Measurements from ENCODE around the gene WIPF3.

The WIPF3 gene

DNA sequence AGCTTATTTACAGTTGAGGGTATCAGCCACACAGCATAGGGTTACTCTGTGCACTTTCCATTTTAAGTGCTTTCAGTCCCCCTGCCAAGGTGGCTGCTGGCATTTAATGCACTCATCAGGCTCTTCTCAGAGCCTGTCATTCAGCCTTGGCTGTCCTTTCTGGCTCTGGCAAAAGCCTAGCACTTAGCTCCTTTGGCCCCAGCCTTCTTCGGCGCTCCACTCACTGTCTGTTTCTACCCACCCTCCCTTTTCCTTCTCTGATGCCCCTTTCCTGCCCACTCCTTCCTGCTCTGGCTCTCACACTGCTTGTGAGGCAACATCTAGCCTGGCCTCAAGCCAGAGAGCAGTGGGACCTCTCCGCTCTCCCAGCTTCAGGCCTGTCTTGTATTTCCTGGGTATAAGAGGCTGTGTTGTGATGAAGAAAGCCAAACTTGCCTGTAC is 60.2 kb downstream of the WIPF3 start:
- TF ChIP-seq CTCF (IDR thresholded peaks at IDR 0.05; ENCODE audit: low read depth, low read length, poor library complexity, severe bottlenecking) (no peak), EZH2phosphoT487 (IDR thresholded peaks at IDR 0.05; ENCODE audit: borderline replicate concordance, low read length) (no peak)
- H3K27me3 ChIP-seq (ENCODE audit: control insufficient read depth, low read length): 0 out of 2 replicates have a peak, but pooled peaks cover 6% of the 10 kb centered on the region
- no peaks in the 10 kb centered on the region for H3K4me1 ChIP-seq (ENCODE audit: control insufficient read depth, low read length)
- no peaks in the 10 kb centered on the region for H3K9me3 ChIP-seq (ENCODE audit: control insufficient read depth, insufficient read depth, low read length)
- no peak overlapping the region for H3K27ac ChIP-seq (ENCODE audit: low read depth, low read length)
- no peak overlapping the region for H3K4me2 ChIP-seq (ENCODE audit: low read length)
- H3F3A ChIP-seq (ENCODE audit: control insufficient read depth, insufficient read depth): no peaks in the 10 kb centered on the region
- no peaks in the 10 kb centered on the region for H3K36me3 ChIP-seq (ENCODE audit: control insufficient read depth, low read length)
- no peaks in the 10 kb centered on the region for H3K9me2 ChIP-seq (replicated peaks; ENCODE audit: control insufficient read depth, low read length)
- no peaks in the 10 kb centered on the region for H4K20me1 ChIP-seq (ENCODE audit: control insufficient read depth, insufficient read depth, low read depth, low read length)
- no peak overlapping the region for H3K4me3 ChIP-seq (ENCODE audit: low read length)
- no peaks in the 10 kb centered on the region for H3K79me2 ChIP-seq (ENCODE audit: control insufficient read depth, low read length)

DNA sequence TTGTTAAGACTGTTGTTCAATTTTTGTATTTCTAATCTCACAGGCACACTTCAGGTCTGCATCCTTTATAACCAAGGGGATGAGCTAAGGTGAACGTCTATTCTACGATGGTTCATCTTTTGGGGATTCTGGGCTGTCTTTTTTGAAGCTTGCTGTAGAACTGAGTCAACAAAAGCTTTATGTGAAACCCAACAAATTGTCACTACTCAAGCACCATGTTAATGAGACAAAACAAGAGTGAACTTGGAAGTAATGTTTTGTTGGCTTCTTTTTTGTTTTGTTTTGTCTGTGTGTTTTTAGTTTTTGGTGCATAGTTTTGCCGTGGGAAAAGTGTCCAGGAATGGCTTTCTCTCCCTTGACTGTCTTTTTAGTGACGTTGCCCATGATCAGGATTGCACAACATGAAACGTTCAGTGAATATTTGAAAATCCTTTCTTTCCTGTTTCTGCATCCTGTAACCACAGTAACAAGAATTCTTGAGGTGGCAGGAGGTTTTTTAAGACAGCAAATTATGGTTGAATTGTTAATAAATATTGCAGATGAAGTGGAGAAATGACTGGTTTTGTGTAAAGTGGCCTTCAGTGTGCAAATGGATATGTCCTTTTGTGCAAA is 65.6 kb downstream of the WIPF3 start:
- no peak overlapping the region for H3K27ac ChIP-seq (ENCODE audit: low read depth, low read length)
- TF ChIP-seq CTCF (IDR thresholded peaks at IDR 0.05; ENCODE audit: low read depth, low read length, poor library complexity, severe bottlenecking) (no peak), EZH2phosphoT487 (IDR thresholded peaks at IDR 0.05; ENCODE audit: borderline replicate concordance, low read length) (no peak)
- H3K9me3 ChIP-seq (ENCODE audit: control insufficient read depth, insufficient read depth, low read length): no peaks in the 10 kb centered on the region
- H3K27me3 ChIP-seq (ENCODE audit: control insufficient read depth, low read length): 0 out of 2 replicates have a peak, but pooled peaks cover 3% of the 10 kb centered on the region
- no peak overlapping the region for H3K4me3 ChIP-seq (ENCODE audit: low read length)
- H3K9me2 ChIP-seq (replicated peaks; ENCODE audit: control insufficient read depth, low read length): no peaks in the 10 kb centered on the region
- no peak overlapping the region for H3K4me2 ChIP-seq (ENCODE audit: low read length)
- no peaks in the 10 kb centered on the region for H3F3A ChIP-seq (ENCODE audit: control insufficient read depth, insufficient read depth)
- no peaks in the 10 kb centered on the region for H3K4me1 ChIP-seq (ENCODE audit: control insufficient read depth, low read length)
- no peaks in the 10 kb centered on the region for H4K20me1 ChIP-seq (ENCODE audit: control insufficient read depth, insufficient read depth, low read depth, low read length)
- H3K79me2 ChIP-seq (ENCODE audit: control insufficient read depth, low read length): no peaks in the 10 kb centered on the region
- H3K36me3 ChIP-seq (ENCODE audit: control insufficient read depth, low read length): no peaks in the 10 kb centered on the region

DNA sequence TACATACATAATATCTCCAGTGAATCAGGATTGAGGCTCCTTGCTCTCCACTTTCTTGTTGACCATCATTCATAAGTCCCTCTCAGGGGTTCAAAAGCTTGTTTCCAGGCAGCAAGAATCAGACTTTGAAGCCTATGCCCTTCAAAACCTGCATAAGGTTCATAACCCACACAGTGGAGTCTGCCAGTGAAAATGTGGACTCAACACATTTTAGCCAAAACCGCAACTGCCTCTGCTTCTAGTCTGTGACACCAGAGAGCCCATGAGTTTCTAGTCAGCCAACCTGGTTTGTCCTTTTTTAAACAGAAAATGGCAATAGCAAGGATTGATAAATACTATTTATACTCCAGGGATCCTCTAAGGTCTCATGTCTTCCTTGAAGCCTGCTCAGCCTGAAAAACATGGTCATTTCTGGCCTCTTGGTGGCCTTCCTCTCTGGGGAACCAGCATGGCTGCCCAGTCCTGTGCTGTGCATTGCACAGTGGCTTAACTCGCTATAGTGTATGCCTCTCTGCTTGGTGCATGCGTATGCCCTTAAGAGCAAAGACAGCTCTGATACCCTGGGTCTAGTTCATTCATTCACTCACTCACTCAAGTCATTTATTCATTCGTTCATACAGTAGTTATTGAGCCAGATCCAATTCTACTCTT is 67.5 kb downstream of the WIPF3 start:
- no peaks in the 10 kb centered on the region for H3F3A ChIP-seq (ENCODE audit: control insufficient read depth, insufficient read depth)
- no peaks in the 10 kb centered on the region for H3K36me3 ChIP-seq (ENCODE audit: control insufficient read depth, low read length)
- no peaks in the 10 kb centered on the region for H3K9me3 ChIP-seq (ENCODE audit: control insufficient read depth, insufficient read depth, low read length)
- H4K20me1 ChIP-seq (ENCODE audit: control insufficient read depth, insufficient read depth, low read depth, low read length): no peaks in the 10 kb centered on the region
- H3K27ac ChIP-seq (ENCODE audit: low read depth, low read length): no peak overlapping the region
- no peaks in the 10 kb centered on the region for H3K4me1 ChIP-seq (ENCODE audit: control insufficient read depth, low read length)
- no peak for TF ChIP-seq CTCF (IDR thresholded peaks at IDR 0.05; ENCODE audit: low read depth, low read length, poor library complexity, severe bottlenecking)
- no peak for TF ChIP-seq EZH2phosphoT487 (IDR thresholded peaks at IDR 0.05; ENCODE audit: borderline replicate concordance, low read length)
- H3K9me2 ChIP-seq (replicated peaks; ENCODE audit: control insufficient read depth, low read length): no peaks in the 10 kb centered on the region
- no peak overlapping the region for H3K4me3 ChIP-seq (ENCODE audit: low read length)
- H3K79me2 ChIP-seq (ENCODE audit: control insufficient read depth, low read length): no peaks in the 10 kb centered on the region
- H3K27me3 ChIP-seq (ENCODE audit: control insufficient read depth, low read length): 0 out of 2 replicates have a peak, but pooled peaks cover 3% of the 10 kb centered on the region
- no peak overlapping the region for H3K4me2 ChIP-seq (ENCODE audit: low read length)
